Natural killer cell (primary cell): Measurements from ENCODE around the gene AEBP1. TPM values are rescaled to one million over a fixed set of nuclear protein-coding genes. Genes with fewer than 3 reads are reported as not detected.

ENCODE experiments used
- ATAC-seq, 3 donors: fragments of 150-1000 bp in 2 of 3; fragments of 200-7000 bp in 1 of 3; cut with Tn5 transposase; 1 replicate in 1 of 3; 2 replicates in 2 of 3; pipeline ENCODE4 v1.10.0; 2021; ENCODE audit warnings: mild to moderate bottlenecking in 2 of 3, moderate library complexity in 2 of 3
- DNase-seq, 2 donors: peaks; one replicate each; pipeline versions ENCODE4 v3.0.0 to v3.0.0-alpha.2; 2013 to 2021; ENCODE audit warnings: mixed read lengths in 1 of 2
- H3K27ac ChIP-seq: one replicate; pipeline ENCODE4 v1.5.1; 2013; ENCODE audit warnings: mild to moderate bottlenecking, low read length
- H3K27me3 ChIP-seq: one replicate; pipeline ENCODE4 v1.6.1; 2013; ENCODE audit warnings: low read length; ENCODE audit not compliant: control insufficient read depth, insufficient read depth
- H3K36me3 ChIP-seq: one replicate; pipeline ENCODE4 v1.6.1; 2013; ENCODE audit warnings: low read length; ENCODE audit not compliant: control insufficient read depth, insufficient read depth
- H3K4me1 ChIP-seq: one replicate; pipeline ENCODE4 v1.6.1; 2013; ENCODE audit warnings: low read length; ENCODE audit not compliant: control insufficient read depth, insufficient read depth
- H3K4me3 ChIP-seq: one replicate; pipeline ENCODE4 v1.5.1; 2013; ENCODE audit warnings: low read length
- H3K9me3 ChIP-seq: one replicate; pipeline ENCODE4 v1.6.1; 2013; ENCODE audit warnings: low read length; ENCODE audit not compliant: control insufficient read depth, insufficient read depth
- H3K27ac Mint-ChIP-seq, 2 donors: one replicate each; pipeline ENCODE4 v1.8.0; 2022; ENCODE audit warnings: mild to moderate bottlenecking in 2 of 2, mixed read lengths in 2 of 2, moderate library complexity in 1 of 2
- H3K27me3 Mint-ChIP-seq, 2 donors: one replicate each; pipeline ENCODE4 v1.8.0; 2022; ENCODE audit warnings: low read depth in 2 of 2, mixed read lengths in 2 of 2
- H3K36me3 Mint-ChIP-seq: one replicate; pipeline ENCODE4 v1.8.0; 2022; ENCODE audit warnings: mixed read lengths
- H3K4me1 Mint-ChIP-seq, 2 donors: one replicate each; pipeline ENCODE4 v1.8.0; 2022; ENCODE audit warnings: mixed read lengths in 2 of 2
- H3K4me3 Mint-ChIP-seq: one replicate; pipeline ENCODE4 v1.8.0; 2022; ENCODE audit warnings: mild to moderate bottlenecking, moderate library complexity, mixed read lengths
- H3K9me3 Mint-ChIP-seq, 2 donors: one replicate each; pipeline ENCODE4 v1.8.0; 2022; ENCODE audit warnings: mixed read lengths in 2 of 2
- WGBS: methylation state at CpG from one replicate; pipeline ENCODE4 v1.1.7; 2013; ENCODE audit warnings: missing lambda C conversion rate; ENCODE audit not compliant: insufficient coverage; 5-methylcytosine and 5-hydroxymethylcytosine counted together
- intact Hi-C: fragments of 100-400 bp; cut with micrococcal nuclease; formaldehyde crosslinking; loops from one replicate; pipeline ENCODE4 v1.14.2; 2022
- total RNA-seq, 4 donors: library from RNA; stranded (reverse); fragments of 120-200 nt in 1 of 4; gene quantifications; one replicate each; pipeline versions ENCODE4 v1.2.3 to v1.2.4, GENCODE V29; 2013 to 2022
- TF ChIP-seq, protein P1 (sequence below): fragments of 200-600 bp; IDR thresholded peaks from one replicate; pipeline ENCODE4 v1.8.0; 2022; ENCODE audit warnings: antibody characterized with exemption

Gene AEBP1
- total RNA-seq, 3 donors from 2014 or later (not counting 1 experiment from before 2014, with no cell fraction given) = 3.3 to 9.0 (median 6.4) TPM

DNA sequence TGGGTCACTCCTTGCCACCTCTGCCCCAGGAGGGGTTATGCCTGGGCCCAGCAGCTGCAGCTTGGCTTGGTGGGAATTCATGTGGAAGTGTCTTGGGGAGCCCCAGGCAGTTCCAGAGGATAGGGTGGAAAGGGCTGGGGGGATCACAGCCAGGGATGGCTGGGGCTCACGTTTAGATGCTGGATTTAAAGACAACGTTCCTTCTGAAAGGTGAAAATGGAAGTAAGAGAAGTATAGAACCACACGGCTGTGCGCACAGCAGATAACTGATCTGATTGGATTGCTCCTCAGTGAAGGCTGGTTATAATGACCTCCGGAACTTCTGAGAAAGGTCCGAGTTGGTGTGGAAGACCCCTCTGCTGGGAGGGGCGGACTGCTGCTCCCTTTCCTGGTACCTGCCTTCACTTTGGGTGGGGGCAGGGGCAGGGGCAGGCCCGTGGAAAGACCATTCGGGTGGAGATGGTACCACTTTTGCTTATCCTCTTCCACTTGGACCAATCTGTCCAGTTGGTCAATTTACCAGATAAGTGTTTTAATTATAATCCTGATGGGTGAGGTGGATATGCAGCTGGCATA lies 44.9 kb downstream of the AEBP1 start:
- Histone ChIP-seq H3K27me3 (peaks cover 11% of the 10 kb centered on the region), H3K27ac (no peak overlapping the region), H3K9me3 (no peaks in the 10 kb centered on the region), H3K4me3 (no peak overlapping the region), H3K4me1 (peaks cover 18% of the 10 kb centered on the region), H3K36me3 (no peaks in the 10 kb centered on the region)
- Mint-ChIP-seq H3K4me3 (no peak overlapping the region), H3K4me1 (peaks cover 0 to 6% of the 10 kb centered on the region in 2 donors), H3K36me3 (no peaks in the 10 kb centered on the region), H3K9me3 (no peaks in the 10 kb centered on the region), H3K27me3 (peaks cover 0 to 6% of the 10 kb centered on the region in 2 donors), H3K27ac (no peak overlapping the region)
- intact Hi-C loops = no loop called here
- TF ChIP-seq, protein P1, sequence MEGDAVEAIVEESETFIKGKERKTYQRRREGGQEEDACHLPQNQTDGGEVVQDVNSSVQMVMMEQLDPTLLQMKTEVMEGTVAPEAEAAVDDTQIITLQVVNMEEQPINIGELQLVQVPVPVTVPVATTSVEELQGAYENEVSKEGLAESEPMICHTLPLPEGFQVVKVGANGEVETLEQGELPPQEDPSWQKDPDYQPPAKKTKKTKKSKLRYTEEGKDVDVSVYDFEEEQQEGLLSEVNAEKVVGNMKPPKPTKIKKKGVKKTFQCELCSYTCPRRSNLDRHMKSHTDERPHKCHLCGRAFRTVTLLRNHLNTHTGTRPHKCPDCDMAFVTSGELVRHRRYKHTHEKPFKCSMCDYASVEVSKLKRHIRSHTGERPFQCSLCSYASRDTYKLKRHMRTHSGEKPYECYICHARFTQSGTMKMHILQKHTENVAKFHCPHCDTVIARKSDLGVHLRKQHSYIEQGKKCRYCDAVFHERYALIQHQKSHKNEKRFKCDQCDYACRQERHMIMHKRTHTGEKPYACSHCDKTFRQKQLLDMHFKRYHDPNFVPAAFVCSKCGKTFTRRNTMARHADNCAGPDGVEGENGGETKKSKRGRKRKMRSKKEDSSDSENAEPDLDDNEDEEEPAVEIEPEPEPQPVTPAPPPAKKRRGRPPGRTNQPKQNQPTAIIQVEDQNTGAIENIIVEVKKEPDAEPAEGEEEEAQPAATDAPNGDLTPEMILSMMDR = no peak
- 83% methylated on average over 9 of the region's 9 CpGs for WGBS
- DNase-seq = no peak
- ATAC-seq = no peak

DNA sequence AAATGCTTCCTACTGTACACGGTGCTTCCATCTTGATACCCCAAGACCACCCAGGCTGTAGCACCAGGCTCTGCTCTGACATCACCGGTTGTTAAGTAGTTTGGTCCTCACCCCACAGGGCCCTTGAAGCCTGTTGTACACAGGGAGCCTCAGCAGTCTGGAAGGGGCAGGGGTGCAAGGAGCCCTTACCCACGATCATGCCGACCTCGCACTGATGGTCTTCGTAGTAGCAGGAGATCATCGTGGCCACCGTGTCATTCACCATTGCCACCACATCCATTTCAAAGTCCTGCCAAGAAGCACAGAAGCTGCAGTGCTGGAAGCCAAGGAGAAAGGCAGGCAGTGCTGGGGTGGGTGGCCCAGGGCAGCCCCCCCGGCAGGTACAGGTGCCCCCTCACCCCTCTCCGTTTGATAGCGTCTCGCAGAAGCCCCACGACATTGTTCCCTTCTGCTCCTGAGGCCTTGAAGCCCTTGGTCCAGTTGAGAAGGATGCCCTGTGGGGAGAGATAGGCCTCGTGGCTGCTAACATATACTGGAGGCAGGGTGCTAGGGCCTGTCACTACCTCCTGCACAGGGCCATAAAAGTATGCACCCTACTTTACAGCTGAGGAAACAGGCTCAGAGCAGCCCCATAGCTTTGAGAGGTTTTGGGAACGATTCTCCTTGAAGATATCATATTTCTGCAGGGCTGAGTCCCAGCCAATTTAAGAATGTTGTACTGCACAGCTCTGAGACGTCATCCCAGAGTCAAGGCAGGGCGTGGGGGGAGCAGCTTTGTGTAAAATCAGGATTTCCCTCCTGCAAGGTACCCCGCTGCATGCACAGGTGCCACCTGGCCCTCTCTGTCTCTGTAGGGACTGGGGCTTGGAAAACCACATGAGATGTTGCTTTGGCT lies 45.7 kb downstream of the AEBP1 start:
- Histone ChIP-seq H3K9me3 (no peaks in the 10 kb centered on the region), H3K36me3 (no peaks in the 10 kb centered on the region), H3K27me3 (peaks cover 11% of the 10 kb centered on the region), H3K4me1 (peaks cover 18% of the 10 kb centered on the region), H3K4me3 (no peak overlapping the region), H3K27ac (no peak overlapping the region)
- no peak overlapping the region for H3K27ac Mint-ChIP-seq
- H3K27me3 Mint-ChIP-seq = peaks cover 0 to 6% of the 10 kb centered on the region in 2 donors
- peaks cover 0 to 6% of the 10 kb centered on the region in 2 donors for H3K4me1 Mint-ChIP-seq
- no peaks in the 10 kb centered on the region for H3K9me3 Mint-ChIP-seq
- intact Hi-C loops = no loop called here
- H3K4me3 Mint-ChIP-seq = no peak overlapping the region
- no peak for DNase-seq
- ATAC-seq = no peak
- TF ChIP-seq, protein P1 = no peak
- 89% methylated on average over 18 of the region's 18 CpGs for WGBS
- no peaks in the 10 kb centered on the region for H3K36me3 Mint-ChIP-seq

DNA sequence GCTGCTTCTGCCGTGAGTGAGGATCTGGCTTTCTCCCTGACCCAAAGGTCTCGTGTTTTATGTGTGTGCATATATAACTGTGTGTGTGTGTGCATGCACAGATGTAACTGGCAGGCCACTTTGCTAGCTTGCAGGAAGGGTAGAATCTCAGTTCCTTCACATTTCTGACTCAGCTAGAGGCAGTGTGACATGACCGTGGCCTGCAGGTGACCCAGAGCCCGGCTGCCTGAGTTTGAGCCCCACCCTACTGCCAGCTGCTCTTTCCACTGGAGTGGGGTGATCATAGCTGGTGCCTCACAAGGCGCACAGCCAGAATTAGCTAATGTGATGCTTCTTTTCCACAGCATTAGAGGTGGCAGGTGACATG lies 46.3 kb downstream of the AEBP1 start:
- no peak overlapping the region for H3K4me3 ChIP-seq
- 67% methylated on average over 5 of the region's 5 CpGs for WGBS
- Mint-ChIP-seq H3K9me3 (no peaks in the 10 kb centered on the region), H3K27ac (no peak overlapping the region), H3K36me3 (no peaks in the 10 kb centered on the region), H3K27me3 (peaks cover 0 to under 1% of the 10 kb centered on the region in 2 donors), H3K4me3 (no peak overlapping the region), H3K4me1 (peaks cover 0 to 4% of the 10 kb centered on the region in 2 donors)
- ATAC-seq (no peak), DNase-seq (no peak)
- no peaks in the 10 kb centered on the region for H3K36me3 ChIP-seq
- intact Hi-C loops = no loop called here
- peaks cover 6% of the 10 kb centered on the region for H3K27me3 ChIP-seq
- no peak overlapping the region for H3K27ac ChIP-seq
- no peaks in the 10 kb centered on the region for H3K9me3 ChIP-seq
- peaks cover 13% of the 10 kb centered on the region for H3K4me1 ChIP-seq
- TF ChIP-seq, protein P1 = no peak
